Ishikawa (cell line): ENCODE data around the gene STXBP5.

ENCODE experiments used
- CREB1 ChIP-seq: IDR thresholded peaks from 2 replicates; pipeline ENCODE4 v1.6.1; 2012; ENCODE audit warnings: low read depth
- EGR1 ChIP-seq: IDR thresholded peaks from 2 replicates; pipeline ENCODE4 v1.6.1; 2012
- EP300 ChIP-seq: IDR thresholded peaks from 2 replicates; pipeline ENCODE4 v1.6.1; 2012; ENCODE audit warnings: borderline replicate concordance
- FOXM1 ChIP-seq: IDR thresholded peaks from 2 replicates; pipeline ENCODE4 v1.6.1; 2012; ENCODE audit warnings: low read depth, borderline replicate concordance
- MAX ChIP-seq: IDR thresholded peaks from 2 replicates; pipeline ENCODE4 v1.6.1; 2012
- NFIC ChIP-seq: IDR thresholded peaks from 2 replicates; pipeline ENCODE4 v1.6.1; 2012
- RAD21 ChIP-seq: IDR thresholded peaks from 2 replicates; pipeline ENCODE4 v1.6.1; 2012; ENCODE audit warnings: low read depth
- TAF1 ChIP-seq: IDR thresholded peaks from 2 replicates; pipeline ENCODE4 v1.6.1; 2012; ENCODE audit warnings: low read depth, mild to moderate bottlenecking
- TCF12 ChIP-seq: IDR thresholded peaks from 2 replicates; pipeline ENCODE4 v1.6.1; 2012; ENCODE audit warnings: low read depth
- TEAD4 ChIP-seq: IDR thresholded peaks from 2 replicates; pipeline ENCODE4 v1.6.1; 2012
- USF1 ChIP-seq: IDR thresholded peaks from 2 replicates; pipeline ENCODE4 v1.6.1; 2012
- YY1 ChIP-seq: IDR thresholded peaks from 2 replicates; pipeline ENCODE4 v1.6.1; 2012; ENCODE audit warnings: low read depth
- ZBTB7A ChIP-seq: IDR thresholded peaks from 2 replicates; pipeline ENCODE4 v1.6.1; 2012; ENCODE audit warnings: low read depth
- TF ChIP-seq, protein P1 (sequence below): IDR thresholded peaks from 2 replicates; pipeline ENCODE4 v1.6.1; 2012; ENCODE audit warnings: low read depth, mild to moderate bottlenecking

GRCh38 chr6:147211831-147212230, 7.6 kb downstream of the STXBP5 start:
- TF ChIP-seq MAX, result no peak
- TF ChIP-seq TCF12, result no peak
- TF ChIP-seq CREB1, result no peak
- TF ChIP-seq USF1, result no peak
- TF ChIP-seq RAD21, result no peak
- no peak for TF ChIP-seq YY1
- TF ChIP-seq FOXM1, result no peak
- TF ChIP-seq EP300, result no peak
- TF ChIP-seq, protein P1, sequence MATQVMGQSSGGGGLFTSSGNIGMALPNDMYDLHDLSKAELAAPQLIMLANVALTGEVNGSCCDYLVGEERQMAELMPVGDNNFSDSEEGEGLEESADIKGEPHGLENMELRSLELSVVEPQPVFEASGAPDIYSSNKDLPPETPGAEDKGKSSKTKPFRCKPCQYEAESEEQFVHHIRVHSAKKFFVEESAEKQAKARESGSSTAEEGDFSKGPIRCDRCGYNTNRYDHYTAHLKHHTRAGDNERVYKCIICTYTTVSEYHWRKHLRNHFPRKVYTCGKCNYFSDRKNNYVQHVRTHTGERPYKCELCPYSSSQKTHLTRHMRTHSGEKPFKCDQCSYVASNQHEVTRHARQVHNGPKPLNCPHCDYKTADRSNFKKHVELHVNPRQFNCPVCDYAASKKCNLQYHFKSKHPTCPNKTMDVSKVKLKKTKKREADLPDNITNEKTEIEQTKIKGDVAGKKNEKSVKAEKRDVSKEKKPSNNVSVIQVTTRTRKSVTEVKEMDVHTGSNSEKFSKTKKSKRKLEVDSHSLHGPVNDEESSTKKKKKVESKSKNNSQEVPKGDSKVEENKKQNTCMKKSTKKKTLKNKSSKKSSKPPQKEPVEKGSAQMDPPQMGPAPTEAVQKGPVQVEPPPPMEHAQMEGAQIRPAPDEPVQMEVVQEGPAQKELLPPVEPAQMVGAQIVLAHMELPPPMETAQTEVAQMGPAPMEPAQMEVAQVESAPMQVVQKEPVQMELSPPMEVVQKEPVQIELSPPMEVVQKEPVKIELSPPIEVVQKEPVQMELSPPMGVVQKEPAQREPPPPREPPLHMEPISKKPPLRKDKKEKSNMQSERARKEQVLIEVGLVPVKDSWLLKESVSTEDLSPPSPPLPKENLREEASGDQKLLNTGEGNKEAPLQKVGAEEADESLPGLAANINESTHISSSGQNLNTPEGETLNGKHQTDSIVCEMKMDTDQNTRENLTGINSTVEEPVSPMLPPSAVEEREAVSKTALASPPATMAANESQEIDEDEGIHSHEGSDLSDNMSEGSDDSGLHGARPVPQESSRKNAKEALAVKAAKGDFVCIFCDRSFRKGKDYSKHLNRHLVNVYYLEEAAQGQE, result no peak
- TF ChIP-seq NFIC, result no peak
- no peak for TF ChIP-seq TAF1
- no peak for TF ChIP-seq EGR1
- TF ChIP-seq TEAD4, result no peak
- no peak for TF ChIP-seq ZBTB7A
